KBM-7 (cell line): ENCODE data around the gene TRIOBP.

Experiments used
- DNase-seq: peaks from one replicate; pipeline ENCODE4 v3.0.0-alpha.2; 2015
- in situ Hi-C: fragments of 300-500 bp; cut with MboI; formaldehyde crosslinking; loops from 2 replicates; pipeline ENCODE4 v1.14.3; 2020; ENCODE audit warnings: low sequenced_read_pairs, low pct_unique_long_range_greater_than_20kb, mixed read lengths

Gene TRIOBP

GRCh38 chr22:37744589-37744988 is 47.7 kb downstream of the TRIOBP start:
- DNase-seq: no peak
- in situ Hi-C loops: no loop called here

- in situ Hi-C loops: no loop called here
- DNase-seq: peak; percentile 87
These were observed 48.9 kb downstream of the TRIOBP start for GRCh38 chr22:37745548-37746365.

- no peak for DNase-seq
- in situ Hi-C loops: no loop called here
These were observed 49.7 kb downstream of the TRIOBP start for GRCh38 chr22:37746366-37747079.

GRCh38 chr22:37747080-37747714 is 50.3 kb downstream of the TRIOBP start:
- DNase-seq: no peak

GRCh38 chr22:37747715-37748100 is 50.9 kb downstream of the TRIOBP start:
- in situ Hi-C loops: no loop called here

More at GRCh38 chr22:37747080-37747714, 50.3 kb downstream of the TRIOBP start:
- in situ Hi-C loops: no loop called here

GRCh38 chr22:37748659-37749058 is 51.8 kb downstream of the TRIOBP start:
- in situ Hi-C loops: no loop called here
- no peak for DNase-seq

More at GRCh38 chr22:37747715-37748100, 50.9 kb downstream of the TRIOBP start:
- no peak for DNase-seq

GRCh38 chr22:37749226-37749625 is 52.4 kb downstream of the TRIOBP start:
- DNase-seq: no peak

GRCh38 chr22:37749831-37750595 is 53.2 kb downstream of the TRIOBP start:
- DNase-seq: no peak
- in situ Hi-C loops: no loop called here

More at GRCh38 chr22:37749226-37749625, 52.4 kb downstream of the TRIOBP start:
- in situ Hi-C loops: no loop called here

- DNase-seq: no peak
- in situ Hi-C loops: no loop called here
These were observed 53.8 kb downstream of the TRIOBP start for GRCh38 chr22:37750596-37751162.

GRCh38 chr22:37751449-37752188 is 54.8 kb downstream of the TRIOBP start:
- no peak for DNase-seq
- in situ Hi-C loops: no loop called here

GRCh38 chr22:37752189-37753087 is 55.6 kb downstream of the TRIOBP start:
- in situ Hi-C loops: no loop called here
- no peak for DNase-seq

GRCh38 chr22:37753746-37754145 is 56.9 kb downstream of the TRIOBP start:
- no peak for DNase-seq
- in situ Hi-C loops: no loop called here

GRCh38 chr22:37757663-37758062 is 60.8 kb downstream of the TRIOBP start:
- in situ Hi-C loops: no loop called here
- no peak for DNase-seq

- DNase-seq: no peak
- in situ Hi-C loops: no loop called here
These were observed 61.8 kb downstream of the TRIOBP start for GRCh38 chr22:37758694-37759093.

- DNase-seq: no peak
- in situ Hi-C loops: no loop called here
These were observed 62.4 kb downstream of the TRIOBP start for GRCh38 chr22:37759281-37759680.

GRCh38 chr22:37760152-37760551 is 63.3 kb downstream of the TRIOBP start:
- in situ Hi-C loops: no loop called here
- DNase-seq: no peak

- DNase-seq: no peak
- in situ Hi-C loops: no loop called here
These were observed 65.6 kb downstream of the TRIOBP start for GRCh38 chr22:37762389-37762836.
